Head of caudate nucleus (tissue), 42 donors: ENCODE data around the gene AMIGO1.

Experiments
- DNase-seq, 42 donors: peaks; one replicate each; pipeline versions ENCODE4 v3.0.0 to v3.0.0-alpha.2; 2020 to 2021; ENCODE audit warnings: mixed read lengths in 7 of 42
- intact Hi-C: fragments of 100-400 bp; cut with DNase I; formaldehyde crosslinking; loops from one replicate; pipeline ENCODE4 v1.15.0; 2022

AMIGO1 gene

DNA sequence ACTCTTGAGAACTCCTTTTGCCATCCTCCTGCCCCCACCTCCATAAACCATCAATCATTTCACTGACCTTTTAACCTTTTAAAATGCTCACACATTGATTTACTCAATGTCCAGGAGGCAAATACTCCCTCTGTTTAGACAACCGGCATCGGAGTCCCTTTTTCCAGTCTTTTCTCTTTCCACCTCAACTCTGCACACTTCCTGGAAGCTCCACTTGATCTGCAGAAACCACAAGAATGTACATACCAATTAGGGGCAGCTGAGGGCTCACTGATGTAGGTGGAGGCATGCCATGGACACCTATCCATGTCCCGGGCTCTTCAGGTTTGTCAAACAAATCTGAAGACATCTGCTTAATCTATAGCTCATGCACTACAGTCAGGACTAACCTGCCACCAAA is 5.3 kb upstream of the AMIGO1 start:
- no peak for DNase-seq
- intact Hi-C loops = no loop called here

DNA sequence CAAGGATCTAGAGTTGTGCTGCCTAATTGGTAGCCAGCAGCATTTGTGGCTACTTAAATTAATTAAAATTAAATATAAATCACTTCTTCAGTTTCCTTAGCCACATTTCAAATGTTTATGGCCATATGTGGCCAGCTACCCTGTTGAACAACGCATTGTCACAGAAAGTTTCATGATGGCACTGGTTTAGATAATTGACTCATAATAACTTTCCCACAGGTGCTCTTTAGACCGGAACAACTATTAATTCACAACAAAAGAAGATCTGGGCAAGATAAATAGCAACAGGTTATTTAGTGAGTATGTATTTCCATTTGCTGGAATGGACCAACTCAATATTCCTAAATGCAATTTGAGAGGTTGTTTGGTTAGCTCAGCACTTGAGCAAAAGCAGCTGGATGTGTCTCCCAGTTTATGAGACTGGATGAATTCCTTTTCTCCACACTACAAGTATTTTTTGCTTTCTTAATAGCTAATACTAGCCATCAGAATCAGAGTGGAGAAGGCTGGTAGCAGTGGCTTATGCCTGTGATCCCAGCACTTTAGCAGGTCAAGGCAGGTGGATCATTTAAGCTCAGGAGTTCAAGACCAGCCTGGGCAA is 3.7 kb upstream of the AMIGO1 start:
- DNase-seq = no peak
- intact Hi-C loops = no loop called here

DNA sequence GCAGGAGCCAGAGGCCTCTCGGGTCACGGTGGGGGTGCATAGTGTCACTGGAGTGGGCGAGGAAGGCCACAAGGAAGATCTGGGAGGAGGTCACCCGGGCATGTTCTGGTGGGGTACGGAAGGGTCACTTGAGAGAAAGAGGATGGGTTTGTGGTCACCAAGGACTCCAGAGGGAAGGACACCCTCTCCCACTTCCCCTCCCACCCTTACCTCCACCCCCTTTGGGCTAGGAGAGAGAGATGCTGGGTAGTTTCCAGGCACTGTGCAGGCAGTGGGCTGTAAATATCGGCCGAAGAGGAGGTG is 703 bp downstream of the AMIGO1 start:
- intact Hi-C loops = no loop called here
- DNase-seq = no peak

DNA sequence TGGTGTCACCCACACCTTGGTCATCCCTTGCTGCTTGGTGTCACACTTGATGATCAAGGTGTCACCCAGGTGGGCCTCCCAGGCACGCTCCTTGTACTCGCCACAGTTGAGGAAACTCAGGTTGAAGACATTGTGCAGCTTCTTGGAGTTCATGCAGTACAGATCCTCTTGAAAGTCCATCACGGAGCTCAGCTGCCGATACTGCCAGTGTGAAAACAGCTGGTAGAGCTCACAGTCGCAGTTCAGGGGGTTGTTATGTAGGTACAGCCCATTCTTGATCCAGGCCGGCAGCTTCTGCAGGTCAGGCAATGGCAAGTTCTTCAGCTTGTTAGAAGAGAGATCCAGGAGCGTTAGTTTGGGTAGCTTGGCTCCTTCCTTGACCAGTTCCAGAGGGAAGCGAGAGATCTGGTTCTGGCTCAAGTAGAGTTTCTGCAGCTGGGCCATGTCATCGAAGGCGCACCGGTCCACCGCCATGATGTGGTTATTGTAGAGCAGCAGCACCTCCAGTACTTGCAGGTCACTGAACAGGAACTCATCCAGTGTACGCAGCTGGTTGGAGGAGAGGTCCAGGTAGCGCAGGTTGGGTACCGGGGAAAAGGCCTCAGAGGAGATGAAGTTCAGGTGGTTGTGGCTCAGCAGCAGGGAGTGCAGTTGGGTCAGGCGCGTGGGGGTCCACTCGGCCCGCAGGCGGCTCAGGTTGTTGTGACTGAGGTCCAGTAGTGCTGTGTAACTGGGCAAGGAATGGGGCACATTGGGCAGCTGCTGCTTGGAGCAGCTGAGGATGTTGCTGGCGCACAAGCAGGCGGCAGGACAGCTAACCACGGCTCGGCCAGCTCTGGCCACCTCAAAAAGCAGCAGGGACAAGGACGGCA is 1.3 kb downstream of the AMIGO1 start:
- intact Hi-C loops = no loop called here
- DNase-seq = no peak

DNA sequence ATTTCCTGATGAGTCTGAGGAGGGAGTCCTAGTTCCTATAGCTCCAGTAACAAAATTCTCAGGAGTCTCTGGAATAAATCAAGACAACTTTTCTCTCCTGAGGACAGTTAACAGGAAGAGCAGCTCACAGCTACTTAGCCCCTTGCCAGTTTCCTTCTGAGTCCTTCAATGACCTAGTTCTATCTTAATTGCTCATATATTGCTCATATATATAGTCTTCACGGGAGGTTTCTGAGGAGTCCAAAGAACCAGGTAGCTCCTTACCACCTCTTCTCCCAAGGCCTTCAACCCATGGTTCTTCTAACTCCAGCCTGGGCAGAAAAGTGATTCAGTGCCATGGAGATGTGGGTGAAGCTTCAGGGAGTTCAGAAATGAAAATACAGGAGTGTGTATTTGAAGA is 4.6 kb downstream of the AMIGO1 start:
- DNase-seq = no peak
- intact Hi-C loops = no loop called here

DNA sequence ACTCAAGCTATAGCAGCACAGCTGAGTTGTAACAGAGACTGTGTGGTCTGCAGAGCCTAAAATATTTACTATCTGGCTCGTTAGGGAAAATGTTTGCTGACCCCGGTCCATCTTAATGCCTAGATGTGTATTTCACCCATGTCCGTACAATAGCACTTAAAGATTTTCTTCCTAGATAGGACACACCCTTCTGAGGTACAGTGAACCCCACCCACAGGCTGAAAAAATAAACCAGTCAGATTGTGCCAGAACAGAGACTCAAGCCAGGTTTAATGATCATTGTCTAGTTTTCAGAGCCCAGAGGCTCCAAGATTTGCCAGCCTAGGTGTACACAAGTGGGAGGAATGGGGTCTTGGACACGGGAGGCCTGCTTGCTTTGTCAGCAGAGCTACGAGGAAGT is 5.6 kb downstream of the AMIGO1 start:
- DNase-seq = no peak
- intact Hi-C loops = no loop called here

DNA sequence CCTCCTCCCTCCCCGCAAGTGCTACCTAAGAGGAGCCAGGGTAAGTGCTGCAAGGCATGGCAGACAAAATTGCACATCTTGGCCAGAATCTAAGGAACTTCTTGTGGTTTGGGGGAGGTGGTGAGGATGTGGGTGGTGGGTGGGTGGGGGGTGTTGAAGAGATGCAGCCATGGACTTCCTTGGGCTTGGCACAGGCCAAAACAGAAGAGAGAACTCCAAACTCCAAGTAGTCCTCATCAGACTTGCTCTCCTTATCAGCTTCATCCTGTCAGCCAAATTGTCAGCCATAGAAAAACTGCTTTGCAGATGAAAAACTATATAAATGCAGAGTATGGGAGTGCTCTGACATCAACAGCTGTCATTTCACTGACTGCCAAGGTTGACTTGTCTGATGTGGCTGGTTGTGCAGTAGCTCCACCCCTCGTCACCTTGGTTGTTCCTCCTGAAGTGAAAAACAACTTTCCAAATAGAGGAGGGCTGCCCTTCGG is 7.1 kb downstream of the AMIGO1 start:
- peak in 4 of 42 donors; percentile 38 to 70 (median 61) for DNase-seq
- intact Hi-C loops = no loop called here

DNA sequence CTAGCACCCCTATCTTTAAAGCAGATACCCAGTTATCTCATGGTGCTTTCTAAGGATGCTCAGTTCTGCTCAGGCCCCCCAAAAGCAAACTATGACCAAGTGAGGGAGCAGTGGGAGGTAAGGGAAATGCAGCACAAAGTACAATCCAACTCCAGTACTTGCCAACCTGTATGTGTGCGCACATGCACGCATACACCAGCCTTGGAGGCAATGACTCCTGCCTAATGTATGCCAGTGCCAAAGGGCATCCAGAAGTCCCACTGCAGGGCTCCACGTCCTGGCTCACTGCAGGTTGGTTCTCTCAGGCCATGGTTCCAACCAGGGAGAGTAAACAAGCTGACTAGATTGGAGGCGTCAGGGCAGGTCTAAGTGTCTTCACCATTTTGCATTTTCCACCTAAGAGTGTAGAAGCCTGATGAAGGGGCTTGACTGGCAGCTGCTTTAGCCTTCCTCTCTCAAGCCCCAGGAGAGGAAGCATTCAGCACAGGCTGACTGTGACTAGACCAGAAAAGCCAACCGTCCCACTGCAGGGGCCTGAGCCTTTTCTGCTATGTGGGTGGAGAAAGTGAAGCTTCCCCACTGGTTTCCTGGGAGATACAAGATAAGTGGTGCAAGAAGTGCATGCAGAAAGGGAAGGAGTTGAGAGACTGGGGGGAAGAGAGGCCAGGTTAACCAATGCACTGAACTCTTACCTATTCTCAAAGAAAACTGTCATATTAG is 7.7 kb downstream of the AMIGO1 start:
- no peak for DNase-seq
- intact Hi-C loops = no loop called here

DNA sequence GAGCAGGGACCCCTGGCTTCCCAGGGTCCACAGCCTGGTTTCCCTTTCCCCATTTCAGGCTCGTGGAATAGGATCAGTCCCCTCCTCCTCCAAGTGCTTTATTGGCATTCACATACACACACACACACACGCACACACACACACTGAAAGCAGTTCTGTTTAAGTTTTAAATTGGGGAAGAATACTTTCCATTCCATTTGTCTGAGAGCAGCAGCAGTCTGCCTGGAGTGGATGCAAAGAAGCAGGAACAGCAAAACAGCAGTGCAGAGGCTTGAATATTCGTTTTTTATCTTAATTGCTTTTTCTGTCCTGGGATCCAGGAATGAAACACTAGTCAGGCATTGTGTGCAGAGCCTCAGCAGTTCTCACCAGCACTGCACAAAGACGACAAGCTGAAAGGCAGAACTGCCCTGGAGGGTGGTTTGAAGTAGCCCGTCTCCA is 8.6 kb downstream of the AMIGO1 start:
- peak in 1 of 42 donors; percentile 37 for DNase-seq
- intact Hi-C loops = no loop called here

DNA sequence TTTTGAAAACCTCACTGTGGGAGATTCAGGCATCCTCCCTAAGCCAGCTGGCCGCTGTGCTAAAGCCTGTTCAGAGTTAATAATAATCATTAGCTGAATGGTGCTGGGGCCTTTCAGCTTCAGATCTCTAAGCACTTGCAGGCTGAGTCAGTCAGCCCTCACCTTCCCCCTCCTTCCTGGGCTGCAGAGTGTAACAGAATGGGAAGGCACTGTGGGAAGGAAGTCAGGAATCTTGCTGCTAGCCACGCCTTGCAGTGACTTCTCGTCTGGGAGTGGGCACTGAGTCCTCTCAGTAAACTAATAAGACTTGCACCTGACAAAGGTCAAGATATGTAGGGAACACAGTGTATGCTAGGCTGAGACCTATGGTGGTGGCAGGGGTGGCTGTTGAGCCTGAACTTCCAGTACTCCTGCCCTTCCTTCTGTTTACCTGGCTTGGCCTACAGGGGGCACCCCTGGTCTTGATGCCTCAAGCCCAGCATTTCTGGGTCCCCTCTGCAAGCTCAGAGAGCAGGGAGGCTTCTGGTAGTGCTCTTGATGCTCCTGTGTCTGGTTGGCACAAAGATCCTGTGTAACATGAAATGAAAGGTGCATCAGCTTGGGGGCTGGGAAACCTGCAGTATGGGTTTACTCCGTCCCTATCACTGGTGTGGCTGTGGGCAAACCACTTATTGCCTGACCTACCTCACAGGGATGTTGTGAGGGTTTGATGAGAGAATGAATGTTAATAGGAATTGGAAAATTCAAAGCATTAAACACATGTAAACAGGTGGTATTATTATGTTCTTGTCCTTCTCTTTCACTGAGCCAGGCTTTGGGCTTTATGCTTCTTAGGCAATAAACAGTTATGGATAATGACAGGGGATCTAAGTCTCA is 9.6 kb downstream of the AMIGO1 start:
- intact Hi-C loops = no loop called here
- DNase-seq = peak in 36 of 42 donors; percentile 17 to 86 (median 52)

DNA sequence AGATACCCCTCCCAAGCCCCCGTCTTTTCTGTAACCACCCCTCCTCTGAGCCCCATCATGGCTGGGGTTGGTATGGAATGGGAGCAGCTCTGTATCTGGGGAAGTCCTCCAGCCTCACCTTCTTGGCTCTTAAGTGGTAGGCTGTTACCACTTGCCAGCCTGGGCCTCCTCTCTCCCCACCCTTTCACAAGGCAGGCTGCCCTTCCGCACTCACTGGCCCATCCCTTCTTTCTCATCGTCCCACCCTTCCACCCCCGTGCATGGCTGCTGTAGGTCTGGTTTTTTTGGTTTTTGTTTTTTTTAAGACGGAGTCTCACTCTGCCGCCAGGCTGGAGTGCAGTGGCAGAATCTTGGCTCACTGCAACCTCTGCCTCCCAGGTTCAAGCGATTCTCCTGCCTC is 10.4 kb downstream of the AMIGO1 start:
- intact Hi-C loops = no loop called here
- DNase-seq = peak in 5 of 42 donors; percentile 25 to 59 (median 33)

DNA sequence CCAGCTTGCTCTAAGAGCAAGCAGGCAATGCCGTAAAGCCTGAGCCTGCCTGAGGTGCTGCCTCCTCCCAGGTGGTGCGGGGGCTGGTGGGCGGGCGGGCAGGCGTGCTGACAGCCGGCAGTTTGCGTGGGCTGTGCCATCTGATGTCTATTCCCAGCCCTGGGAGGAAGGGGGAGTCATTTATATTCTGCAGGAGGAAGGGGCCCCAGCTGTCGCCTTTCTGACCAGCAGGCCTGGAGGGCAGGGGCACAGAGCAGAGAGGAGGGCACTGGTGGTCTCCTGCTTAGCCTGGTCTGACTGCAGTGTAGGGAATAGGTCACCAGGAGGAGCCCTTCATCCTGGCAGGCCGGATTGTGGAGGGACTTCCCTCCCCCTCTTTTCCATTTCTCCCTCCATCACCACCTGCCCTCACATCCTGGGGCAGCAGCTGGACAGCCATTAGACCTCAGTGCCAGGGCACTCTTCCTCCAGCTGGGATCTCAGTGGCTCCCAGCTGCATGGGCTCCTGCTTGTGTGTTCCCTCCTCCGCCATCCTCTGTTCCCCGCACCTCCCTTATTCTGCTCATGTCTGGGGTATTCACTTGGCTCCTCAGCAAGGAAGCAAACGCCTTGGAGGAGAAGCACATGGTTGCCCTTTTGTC is 11.2 kb downstream of the AMIGO1 start:
- intact Hi-C loops = no loop called here
- peak; percentile 29 to 90 (median 70) for DNase-seq

DNA sequence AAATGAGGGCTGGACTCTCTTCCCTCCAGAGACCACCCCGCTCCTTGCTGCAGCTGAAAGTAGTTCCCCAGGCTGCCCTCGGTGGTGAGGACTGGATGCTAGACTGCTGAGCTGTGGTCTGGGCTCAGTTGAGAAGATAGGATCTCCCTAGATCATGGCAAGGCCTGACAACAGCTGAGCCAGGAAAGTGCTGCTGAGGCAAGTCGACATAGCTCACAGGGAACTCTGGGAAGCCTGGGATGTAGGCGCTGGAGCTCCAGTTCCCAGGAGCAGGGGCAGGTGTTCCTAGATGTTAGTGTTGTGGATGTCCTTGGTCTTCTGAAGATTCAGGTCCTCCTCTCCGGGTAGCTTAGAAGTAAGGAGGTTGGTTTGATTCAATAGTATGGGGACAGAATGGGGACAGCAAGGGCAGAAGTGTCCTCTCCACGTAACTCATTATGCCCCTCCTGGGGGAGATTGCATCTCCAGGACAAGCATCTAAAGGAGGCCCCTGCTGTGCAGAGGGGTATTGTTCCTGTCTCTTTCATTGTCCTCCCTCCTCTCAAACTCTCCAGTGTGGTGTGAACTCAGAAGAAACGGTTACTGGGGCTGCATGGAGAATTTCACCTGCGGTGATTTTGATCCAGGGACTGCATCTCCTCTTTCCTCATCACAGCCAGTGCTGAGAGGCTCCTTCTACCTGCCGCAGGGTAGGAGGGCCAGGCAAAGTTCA is 11.9 kb downstream of the AMIGO1 start:
- DNase-seq = peak in 15 of 42 donors; percentile 26 to 68 (median 44)
- intact Hi-C loops = no loop called here

DNA sequence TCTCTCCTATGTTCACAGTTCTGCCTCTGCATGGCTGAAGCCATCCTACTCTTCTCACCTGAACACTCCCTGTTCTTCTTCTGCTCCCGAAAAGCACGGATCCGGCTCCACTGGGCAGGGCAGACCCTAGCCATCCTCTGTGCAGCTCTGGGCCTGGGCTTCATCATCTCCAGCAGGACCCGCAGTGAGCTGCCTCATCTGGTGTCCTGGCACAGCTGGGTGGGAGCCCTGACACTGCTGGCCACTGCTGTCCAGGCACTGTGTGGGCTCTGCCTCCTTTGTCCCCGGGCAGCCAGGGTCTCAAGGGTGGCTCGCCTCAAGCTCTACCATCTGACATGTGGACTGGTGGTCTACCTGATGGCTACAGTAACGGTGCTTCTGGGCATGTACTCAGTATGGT is 13.8 kb downstream of the AMIGO1 start:
- intact Hi-C loops = no loop called here
- no peak for DNase-seq

DNA sequence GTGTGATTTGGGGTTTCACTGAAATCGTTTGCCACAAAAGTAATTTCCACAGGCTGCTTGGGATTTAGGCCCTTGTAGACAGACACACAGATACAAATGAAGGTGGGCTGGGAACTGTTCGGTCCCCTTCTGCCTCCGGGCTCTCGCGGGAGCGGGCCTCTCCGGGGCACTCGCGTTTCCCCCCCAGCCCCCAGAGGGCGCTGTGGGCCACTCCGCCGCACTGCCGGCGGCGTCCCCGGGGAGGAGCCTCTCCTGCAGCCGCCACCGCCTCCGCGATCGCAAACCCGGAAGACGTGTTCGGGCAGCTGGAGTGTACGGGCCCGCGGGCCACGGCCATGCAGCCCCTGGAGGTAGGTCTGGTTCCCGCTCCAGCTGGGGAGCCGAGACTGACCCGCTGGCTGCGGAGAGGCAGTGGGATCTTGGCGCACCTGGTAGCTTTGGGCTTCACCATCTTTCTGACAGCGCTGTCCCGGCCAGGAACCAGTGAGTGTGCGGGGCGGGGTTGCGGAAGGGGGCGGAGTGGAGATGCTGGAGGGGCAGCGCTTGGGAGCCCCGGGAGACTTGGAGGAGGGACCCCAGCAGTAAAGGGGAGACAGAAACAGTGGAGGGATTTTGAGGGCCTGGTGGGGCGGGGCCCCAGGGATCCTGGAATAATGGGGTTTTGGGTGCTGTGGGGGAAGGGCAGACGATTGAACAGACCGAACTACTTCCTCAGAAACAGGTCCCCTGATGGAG is 15.6 kb downstream of the AMIGO1 start, which contains the start of gene CYB561D1:
Gene CYB561D1 (plus strand): TSS at position 290 of the 735 bp plus-strand sequence. CDS start 46 bp downstream, at position 336.
- peak; percentile 59 to 95 (median 89) for DNase-seq
- intact Hi-C loops = loop anchor here (2.0 kb wide), 1 partner anchor 39 kb away; no protein-coding TSS in a partner anchor

DNA sequence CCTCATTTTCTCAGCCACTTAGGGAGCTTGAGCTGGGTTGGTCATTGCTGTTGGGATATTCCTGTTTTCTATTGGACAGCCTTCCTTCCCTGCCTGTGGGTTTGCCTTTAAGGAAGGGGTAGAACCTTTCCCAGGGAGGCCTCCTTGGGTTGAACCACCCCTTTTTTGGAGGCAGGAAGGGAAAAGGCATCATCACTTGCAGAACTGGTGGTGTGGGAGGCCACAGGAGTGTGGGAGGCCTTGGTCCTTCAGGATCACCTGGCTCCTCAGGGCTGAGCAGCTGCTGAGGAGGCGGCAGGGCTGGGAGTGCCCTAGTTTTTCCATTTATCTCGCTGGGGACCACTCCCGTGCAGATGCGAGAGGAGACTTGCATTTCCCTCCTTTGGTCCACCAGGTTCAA is 16.3 kb downstream of the AMIGO1 start:
- intact Hi-C loops = loop anchor here (2.0 kb wide), 1 partner anchor 40 kb away; no protein-coding TSS in a partner anchor
- peak in 10 of 42 donors; percentile 11 to 65 (median 34) for DNase-seq

DNA sequence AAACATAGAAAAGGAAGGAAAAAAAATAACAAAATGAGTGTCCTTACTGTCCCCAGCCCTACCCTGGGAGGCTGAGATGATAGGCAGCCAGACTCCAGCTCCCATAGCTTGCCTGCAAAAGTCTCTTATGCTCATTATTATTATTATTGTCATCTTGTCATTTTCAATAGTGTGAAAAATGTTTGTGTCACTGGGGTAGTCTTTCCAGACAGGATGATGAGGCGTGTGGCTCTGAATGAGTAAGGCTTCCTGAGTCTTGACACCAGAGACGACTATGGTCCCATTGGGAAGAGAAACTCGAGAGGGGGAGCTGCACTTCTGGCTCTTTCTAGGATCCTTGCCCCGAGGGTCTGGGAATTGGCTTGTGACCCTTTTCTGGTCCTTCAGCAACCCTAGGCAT is 16.7 kb downstream of the AMIGO1 start:
- intact Hi-C loops = loop anchor here (2.0 kb wide), 1 partner anchor 40 kb away; no protein-coding TSS in a partner anchor
- no peak for DNase-seq
